ENCODE data around the gene CNOT1.

- TF ChIP-seq CTCF (tag by site-specific recombination; IDR thresholded peaks at IDR 0.05), result no peak
- TF ChIP-seq ZBTB17 (tag by site-specific recombination; IDR thresholded peaks at IDR 0.05), result no peak
- no peak for TF ChIP-seq SALL2 (tag by site-specific recombination; IDR thresholded peaks at IDR 0.05; ENCODE audit: borderline replicate concordance)
- TF ChIP-seq SCRT1 (tag by site-specific recombination; IDR thresholded peaks at IDR 0.05; ENCODE audit: borderline replicate concordance), result no peak
- TF ChIP-seq REST (tag by site-specific recombination; IDR thresholded peaks at IDR 0.05), result no peak
- TF ChIP-seq ZNF449 (tag by site-specific recombination; IDR thresholded peaks at IDR 0.05), result no peak
- no peak for TF ChIP-seq ZNF473 (tag by site-specific recombination; IDR thresholded peaks at IDR 0.05)
- TF ChIP-seq, protein P1, sequence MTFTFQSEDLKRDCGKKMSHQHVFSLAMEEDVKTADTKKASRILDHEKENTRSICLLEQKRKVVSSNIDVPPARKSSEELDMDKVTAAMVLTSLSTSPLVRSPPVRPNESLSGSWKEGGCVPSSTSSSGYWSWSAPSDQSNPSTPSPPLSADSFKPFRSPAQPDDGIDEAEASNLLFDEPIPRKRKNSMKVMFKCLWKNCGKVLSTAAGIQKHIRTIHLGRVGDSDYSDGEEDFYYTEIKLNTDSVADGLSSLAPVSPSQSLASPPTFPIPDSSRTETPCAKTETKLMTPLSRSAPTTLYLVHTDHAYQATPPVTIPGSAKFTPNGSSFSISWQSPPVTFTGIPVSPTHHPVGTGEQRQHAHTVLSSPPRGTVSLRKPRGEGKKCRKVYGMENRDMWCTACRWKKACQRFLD (tag by site-specific recombination; IDR thresholded peaks at IDR 0.05), result no peak
- TF ChIP-seq ZBTB8A (tag by site-specific recombination; IDR thresholded peaks at IDR 0.05), result no peak
- TF ChIP-seq ZBTB7A (tag by site-specific recombination; IDR thresholded peaks at IDR 0.05; ENCODE audit: low read depth), result no peak
- no peak for TF ChIP-seq ZNF280C (tag by site-specific recombination; IDR thresholded peaks at IDR 0.05)
- TF ChIP-seq ZNF548 (tag by site-specific recombination; IDR thresholded peaks at IDR 0.05), result no peak
Measured at GRCh38 chr16:58475091-58475619, 154.5 kb downstream of the CNOT1 start.
